GM19035 (cell line): ENCODE measurements around the gene SBK2.
"Not testable (repeated sequence)": the region's sequence is repeated elsewhere in the genome, so short reads cannot be mapped to it uniquely, and the experiment has no call there.

Experiments
- ATAC-seq: cut with Tn5 transposase; IDR thresholded peaks from one replicate; pipeline ENCODE4 v1.9.1; 2021; ENCODE audit not compliant: unreplicated experiment

The SBK2 gene

GRCh38 chr19:55536366-55536765, 567 bp downstream of the SBK2 start:
- no peak for ATAC-seq

- no peak for ATAC-seq
Measured at GRCh38 chr19:55535965-55536350, 975 bp downstream of the SBK2 start.

- ATAC-seq, result no peak
Measured at GRCh38 chr19:55535173-55535964, 1.6 kb downstream of the SBK2 start.

GRCh38 chr19:55534280-55534679, 2.7 kb downstream of the SBK2 start:
- ATAC-seq, result not testable (repeated sequence)

GRCh38 chr19:55530996-55531395, 5.9 kb downstream of the SBK2 start:
- no peak for ATAC-seq

- no peak for ATAC-seq
Measured at GRCh38 chr19:55529636-55530234, 7.2 kb downstream of the SBK2 start.

- ATAC-seq, result no peak
Measured at GRCh38 chr19:55528030-55528803, 8.7 kb downstream of the SBK2 start.

- ATAC-seq, result no peak
Measured at GRCh38 chr19:55527197-55528029, 9.5 kb downstream of the SBK2 start.

- ATAC-seq, result no peak
Measured at GRCh38 chr19:55526216-55527196, 10.4 kb downstream of the SBK2 start.

- ATAC-seq, result no peak
Measured at GRCh38 chr19:55525289-55526101, 11.4 kb downstream of the SBK2 start.

GRCh38 chr19:55520691-55521292, 16.1 kb downstream of the SBK2 start:
- ATAC-seq, result no peak

GRCh38 chr19:55519451-55520311, 17.3 kb downstream of the SBK2 start:
- ATAC-seq, result no peak

GRCh38 chr19:55516878-55517620, 19.9 kb downstream of the SBK2 start:
- ATAC-seq, result peak; percentile 98

- no peak for ATAC-seq
Measured at GRCh38 chr19:55508120-55508519, 28.8 kb downstream of the SBK2 start.

- ATAC-seq, result no peak
Measured at GRCh38 chr19:55504981-55505380, 32.0 kb downstream of the SBK2 start.

- no peak for ATAC-seq
Measured at GRCh38 chr19:55504252-55504603, 32.7 kb downstream of the SBK2 start.
